ENCODE data around the gene RECQL5.

- TF ChIP-seq CTCF (IDR thresholded peaks at IDR 0.05), result no peak
- no peak for TF ChIP-seq POLR2A (IDR thresholded peaks at IDR 0.05; ENCODE audit: low read depth)
- no peak for TF ChIP-seq POLR2AphosphoS5 (IDR thresholded peaks at IDR 0.05)
Observed at GRCh38 chr17:75676461-75676860, 9.5 kb upstream of the RECQL5 start.

Data from esophagus muscularis mucosa (tissue), 3 donors.